Measurements from ENCODE around the gene CABLES1. TPM values are rescaled to one million over a fixed set of nuclear protein-coding genes. Genes with fewer than 3 reads are reported as not detected.

Gene CABLES1
- total RNA-seq, 4 donors from 2014 or later, result 28.1 to 43.8 (median 37.6) TPM

DNA sequence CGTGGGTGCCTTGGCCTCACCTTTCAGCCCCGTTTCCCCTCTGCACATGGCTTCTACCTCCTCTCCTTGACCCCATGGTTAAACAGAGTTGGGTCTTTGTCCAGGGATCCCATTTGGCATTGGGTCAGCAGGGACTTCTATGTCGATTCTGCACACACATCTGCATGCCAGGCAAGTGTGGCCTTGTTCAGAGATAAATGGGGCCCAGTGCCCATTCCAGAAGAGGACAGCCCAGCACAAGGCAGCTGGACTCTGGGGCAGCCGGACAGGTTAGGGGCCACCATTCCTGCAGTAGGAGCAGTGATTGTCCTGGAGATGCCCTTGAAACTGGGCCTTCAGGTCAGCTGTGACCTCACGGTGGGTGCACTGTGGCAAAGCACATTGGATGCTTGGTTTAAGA, 13.1 kb downstream of the CABLES1 start:
- Histone ChIP-seq H3K27ac (no peak overlapping the region), H3K4me1 (peaks cover 10 to 13% of the 10 kb centered on the region in 2 donors), H3K4me3 (replicated peaks in 1 of 3) (no peak overlapping the region), H3K27me3 (no peaks in the 10 kb centered on the region), H3K36me3 (no peaks in the 10 kb centered on the region), H3K9me3 (no peaks in the 10 kb centered on the region)
- WGBS, 2 donors, result 93 to 98% methylated on average over 5 of the region's 5 CpGs
- TF ChIP-seq POLR2A (IDR thresholded peaks at IDR 0.05), result no peak
- TF ChIP-seq CTCF (IDR thresholded peaks at IDR 0.05), result no peak
- intact Hi-C loops (cut with DNase I), result no loop called here
- no peak for DNase-seq

GRCh38 chr18:23149570-23149969, 14.3 kb downstream of the CABLES1 start:
- Histone ChIP-seq H3K4me3 (replicated peaks in 1 of 3) (no peak overlapping the region), H3K27me3 (no peaks in the 10 kb centered on the region), H3K36me3 (no peaks in the 10 kb centered on the region), H3K9me3 (no peaks in the 10 kb centered on the region), H3K27ac (no peak overlapping the region), H3K4me1 (peaks cover 0 to under 1% of the 10 kb centered on the region in 2 donors)
- no peak for DNase-seq
- no peak for TF ChIP-seq POLR2A (IDR thresholded peaks at IDR 0.05)
- TF ChIP-seq CTCF (IDR thresholded peaks at IDR 0.05), result no peak
- 90 to 98% methylated on average over 8 to 10 of the region's 10 CpGs for WGBS, 2 donors
- intact Hi-C loops (cut with DNase I), result no loop called here

GRCh38 chr18:23151414-23152099, 16.3 kb downstream of the CABLES1 start:
- Histone ChIP-seq H3K27me3 (no peaks in the 10 kb centered on the region), H3K9me3 (no peaks in the 10 kb centered on the region), H3K4me3 (replicated peaks in 1 of 3) (no peak overlapping the region), H3K4me1 (no peaks in the 10 kb centered on the region), H3K27ac (no peak overlapping the region), H3K36me3 (no peaks in the 10 kb centered on the region)
- intact Hi-C loops (cut with DNase I), result no loop called here
- TF ChIP-seq POLR2A (IDR thresholded peaks at IDR 0.05) (no peak), CTCF (IDR thresholded peaks at IDR 0.05) (no peak)
- WGBS, 2 donors, result 97% methylated on average over 11 of the region's 11 CpGs
- no peak for DNase-seq

DNA sequence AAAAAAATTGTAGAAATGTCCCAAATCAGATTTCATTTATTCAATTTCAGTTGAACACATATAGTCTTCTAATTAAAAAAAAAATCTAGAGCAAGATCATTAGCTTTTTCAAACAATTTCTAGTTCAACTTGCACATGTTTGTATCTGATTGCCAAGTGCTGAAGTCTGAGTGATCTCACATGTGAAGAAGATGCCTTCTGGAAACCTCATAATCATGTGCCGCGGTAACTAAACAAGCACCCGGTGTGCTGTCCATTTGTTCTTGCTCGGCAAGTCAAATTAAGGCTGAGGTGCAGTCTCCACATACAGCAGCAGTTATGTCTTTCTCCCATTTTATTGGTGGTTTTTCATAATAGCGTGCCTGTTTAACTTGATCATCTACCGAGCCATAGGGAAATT, 18.7 kb downstream of the CABLES1 start:
- Histone ChIP-seq H3K4me3 (replicated peaks in 1 of 3) (no peak overlapping the region), H3K9me3 (no peaks in the 10 kb centered on the region), H3K4me1 (no peaks in the 10 kb centered on the region), H3K36me3 (no peaks in the 10 kb centered on the region), H3K27me3 (no peaks in the 10 kb centered on the region), H3K27ac (no peak overlapping the region)
- DNase-seq, result no peak
- TF ChIP-seq POLR2A (IDR thresholded peaks at IDR 0.05), result no peak
- TF ChIP-seq CTCF (IDR thresholded peaks at IDR 0.05), result no peak
- WGBS, 2 donors, result 94% methylated on average over 6 of the region's 6 CpGs
- intact Hi-C loops (cut with DNase I), result no loop called here

DNA sequence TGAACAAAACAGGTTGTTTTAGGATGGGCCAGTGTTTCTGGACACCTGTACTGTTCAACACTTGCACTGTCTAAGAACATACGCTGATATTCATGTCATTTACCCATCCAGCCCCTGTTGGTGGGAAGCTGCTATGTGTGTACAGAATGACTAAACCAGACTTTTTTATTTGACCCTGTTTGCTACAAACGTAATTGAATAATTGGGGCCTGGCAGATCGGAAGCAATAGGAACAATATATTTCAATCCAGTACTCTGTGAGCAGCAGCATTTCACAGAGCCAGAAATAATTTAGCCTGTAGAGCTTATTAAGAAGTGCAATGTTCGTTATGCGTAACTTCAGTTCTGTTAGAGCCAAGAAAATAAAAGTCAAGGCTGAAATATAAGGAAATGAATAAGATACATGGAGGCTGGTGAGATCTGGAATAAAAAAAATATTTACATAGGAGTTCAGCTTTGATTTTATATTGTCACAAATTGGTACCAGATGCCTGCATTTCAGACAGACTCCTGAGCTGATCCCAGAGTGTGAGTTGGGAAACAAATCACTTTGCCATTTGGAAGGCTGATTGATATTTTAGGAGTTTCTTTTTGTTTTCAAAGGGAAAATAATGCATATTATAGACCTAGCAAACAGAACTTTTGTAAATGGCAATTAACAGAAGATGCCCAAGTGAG, 19.7 kb downstream of the CABLES1 start:
- Histone ChIP-seq H3K27me3 (no peaks in the 10 kb centered on the region), H3K4me3 (replicated peaks in 1 of 3) (no peak overlapping the region), H3K36me3 (no peaks in the 10 kb centered on the region), H3K9me3 (no peaks in the 10 kb centered on the region), H3K4me1 (no peaks in the 10 kb centered on the region), H3K27ac (no peak overlapping the region)
- intact Hi-C loops (cut with DNase I), result no loop called here
- TF ChIP-seq POLR2A (IDR thresholded peaks at IDR 0.05) (no peak), CTCF (IDR thresholded peaks at IDR 0.05) (no peak)
- 72 to 76% methylated on average over 5 of the region's 5 CpGs for WGBS, 2 donors
- DNase-seq, result no peak

Measured in thyroid gland (tissue), 4 donors.